Raji (cell line): ENCODE results near the gene PTPN18.
A peak's percentile ranks its signal among the peaks of the same experiment; 100 is the strongest.

ENCODE experiments used
- POLR2A ChIP-seq: IDR thresholded peaks from 2 replicates; pipeline ENCODE4 v1.6.1; 2011; ENCODE audit warnings: low read depth, low read length, control low read depth; ENCODE audit not compliant: insufficient read depth

Gene PTPN18

DNA sequence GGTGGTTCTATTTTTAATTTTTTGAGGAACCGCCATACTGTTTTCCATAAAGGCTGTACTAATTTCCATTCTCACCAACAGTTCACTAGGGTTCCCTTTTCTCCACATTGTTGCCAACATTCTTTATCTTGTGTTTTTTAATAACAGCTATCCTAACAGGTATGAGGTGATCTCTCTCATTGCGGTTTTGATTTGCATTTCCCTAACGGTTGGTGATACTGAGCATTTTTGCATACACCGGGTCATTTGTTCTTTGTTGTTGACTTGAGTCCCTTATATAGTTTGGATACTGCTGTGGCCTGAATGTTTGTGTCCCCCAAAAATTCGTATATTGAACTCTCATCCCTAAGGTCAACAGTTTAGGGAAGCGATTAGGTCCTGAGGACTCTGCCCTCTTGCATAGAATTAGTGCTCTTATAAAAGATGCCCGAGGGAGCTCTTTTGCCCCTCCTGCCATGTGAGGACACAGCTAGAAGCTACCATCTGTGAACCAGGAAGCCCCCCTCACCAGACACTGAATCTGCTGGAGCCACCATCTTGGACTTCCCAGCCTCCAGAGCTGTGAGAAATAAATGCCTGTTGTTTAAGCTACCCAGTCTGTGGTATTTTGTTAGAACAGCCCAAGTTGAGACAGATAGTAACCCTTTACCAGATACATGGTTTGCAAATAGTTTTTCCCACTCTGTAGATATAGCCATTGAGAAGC, 8.5 kb upstream of the PTPN18 start:
- TF ChIP-seq POLR2A = no peak

GRCh38 chr2:130349174-130349573, 6.7 kb upstream of the PTPN18 start:
- TF ChIP-seq POLR2A = no peak

DNA sequence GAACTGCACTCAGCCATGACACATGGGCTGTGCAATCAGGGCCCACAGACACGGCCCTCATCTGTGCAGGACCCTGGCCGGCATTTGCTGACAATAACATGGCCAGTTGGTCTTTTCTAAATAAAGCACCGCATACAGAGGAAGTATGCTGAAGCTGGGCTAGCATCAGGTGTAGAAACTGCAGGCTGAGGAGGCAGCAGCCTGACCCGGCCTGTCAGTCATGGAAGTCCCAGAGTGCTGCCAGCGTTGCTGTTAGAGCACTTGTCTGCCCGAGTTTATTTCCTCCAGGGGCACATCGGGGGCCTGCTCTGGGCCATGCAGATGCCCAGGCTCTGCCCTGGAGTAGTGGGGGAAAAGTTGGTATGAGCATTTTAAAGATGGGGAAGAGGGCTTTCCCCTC, 4.1 kb upstream of the PTPN18 start:
- TF ChIP-seq POLR2A = peak; percentile 25; the same call in 1 of the 2 replicates

- no peak for TF ChIP-seq POLR2A
Measured at GRCh38 chr2:130352237-130352636, 3.6 kb upstream of the PTPN18 start.

DNA sequence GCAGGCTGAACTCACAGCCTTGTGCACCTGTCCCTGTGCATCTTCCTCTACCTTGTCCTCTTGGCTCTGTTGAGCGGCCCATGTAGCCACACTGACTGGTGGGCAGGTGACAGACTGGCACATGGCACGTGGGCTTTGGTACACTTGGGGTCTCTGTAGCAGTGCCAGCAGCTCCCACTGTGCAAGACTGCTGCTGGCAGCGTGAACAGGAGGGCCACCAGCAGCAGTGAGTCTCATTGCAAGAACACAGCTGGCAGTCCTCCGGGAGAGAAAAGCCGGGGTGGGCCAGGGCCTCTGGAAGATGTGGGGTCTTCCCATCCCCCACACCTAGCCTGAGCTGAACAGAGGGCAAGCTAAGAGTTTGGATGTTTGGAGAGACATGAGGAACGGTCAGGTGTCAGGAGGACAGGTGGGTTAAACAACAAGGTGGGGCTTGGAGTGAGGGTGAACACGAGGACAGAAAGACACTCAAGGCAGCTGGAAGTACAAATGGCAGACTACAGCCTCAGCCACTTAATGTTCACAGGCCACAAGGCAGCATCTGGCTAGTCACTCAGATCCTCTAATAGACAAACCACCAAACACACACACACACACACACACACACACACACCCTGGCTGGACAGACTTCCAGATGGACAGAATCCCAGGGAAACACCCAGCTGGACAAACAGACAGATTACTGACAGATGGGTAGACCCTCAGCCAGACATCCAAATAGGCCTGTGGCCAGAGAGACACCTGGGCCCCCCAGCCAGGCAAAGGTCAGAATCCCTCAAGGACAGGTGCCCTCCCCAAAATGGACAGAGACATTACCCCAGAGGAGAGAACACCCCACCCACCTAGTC, 2.3 kb upstream of the PTPN18 start:
- no peak for TF ChIP-seq POLR2A

DNA sequence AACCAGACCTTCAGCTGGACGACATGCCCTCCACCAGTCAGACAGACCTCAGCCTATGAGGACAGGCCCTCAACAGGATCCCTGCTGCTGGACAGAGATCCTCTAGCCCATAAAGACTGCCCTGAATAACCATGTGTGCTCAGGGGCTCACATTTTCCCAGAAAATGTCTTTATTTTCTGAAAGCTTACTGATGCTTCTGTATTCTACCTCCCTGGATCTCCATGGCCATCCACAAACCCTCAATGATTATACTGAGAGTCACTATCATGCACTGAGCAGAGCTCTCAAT, 1.8 kb upstream of the PTPN18 start:
- no peak for TF ChIP-seq POLR2A

- TF ChIP-seq POLR2A = no peak
Measured at GRCh38 chr2:130355172-130355577, 681 bp upstream of the PTPN18 start.

DNA sequence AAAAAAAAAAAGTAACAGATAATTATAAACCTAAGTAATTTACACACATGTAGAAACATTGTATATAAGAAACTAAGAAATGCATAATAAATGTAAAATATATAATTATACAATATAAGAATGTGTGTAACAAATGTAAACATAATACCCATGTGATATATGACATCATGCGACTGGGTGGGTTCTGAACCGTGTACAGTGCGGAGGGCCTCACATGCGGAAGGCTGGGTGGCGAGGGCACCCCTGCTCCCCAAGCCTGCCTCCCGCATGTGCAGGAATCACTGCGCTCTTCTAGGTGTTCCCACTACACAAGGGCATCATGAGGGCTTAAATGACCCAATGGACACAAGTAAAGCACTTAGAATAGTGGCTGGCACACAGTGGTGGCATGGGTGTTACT, 2.0 kb downstream of the PTPN18 start:
- TF ChIP-seq POLR2A = no peak

DNA sequence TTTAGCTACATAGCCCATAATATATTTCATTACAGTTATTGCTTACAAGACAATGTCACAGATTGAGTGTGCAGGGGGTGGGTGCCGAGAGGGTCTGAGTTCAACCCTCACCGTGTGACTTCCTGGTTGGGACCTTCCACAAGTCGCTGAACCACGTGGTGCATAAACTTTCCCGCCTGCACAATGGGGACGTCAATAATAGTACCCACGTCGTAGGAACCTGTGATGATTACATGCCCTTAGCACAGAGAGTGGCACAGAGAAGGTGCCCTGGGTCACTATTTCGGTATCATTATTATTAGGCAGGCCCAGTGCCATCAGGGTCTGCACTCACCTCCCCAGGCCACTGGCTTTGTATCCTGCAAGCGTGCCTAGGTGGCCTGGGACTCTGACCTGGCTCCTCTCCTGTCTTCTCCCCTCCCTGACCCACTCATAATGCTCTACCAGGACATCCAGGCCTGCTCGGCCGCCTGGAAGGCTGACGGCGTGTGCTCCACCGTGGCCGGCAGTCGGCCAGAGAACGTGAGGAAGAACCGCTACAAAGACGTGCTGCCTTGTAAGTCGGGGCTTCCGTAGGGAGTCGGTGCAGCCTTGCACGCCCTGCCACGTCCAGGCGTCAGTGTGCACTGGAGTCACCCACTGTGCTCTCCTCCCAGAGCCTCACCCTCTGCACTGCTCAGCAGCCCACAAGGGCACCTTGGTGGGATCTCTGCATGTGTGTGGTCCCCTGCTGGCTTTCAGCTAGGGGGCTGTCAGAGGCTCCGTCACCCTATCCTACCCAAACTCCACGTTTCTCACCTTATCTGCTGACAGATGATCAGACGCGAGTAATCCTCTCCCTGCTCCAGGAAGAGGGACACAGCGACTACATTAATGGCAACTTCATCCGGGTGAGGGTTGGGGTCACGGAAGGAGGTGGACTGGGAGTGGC, 2.8 kb downstream of the PTPN18 start:
- TF ChIP-seq POLR2A = no peak

DNA sequence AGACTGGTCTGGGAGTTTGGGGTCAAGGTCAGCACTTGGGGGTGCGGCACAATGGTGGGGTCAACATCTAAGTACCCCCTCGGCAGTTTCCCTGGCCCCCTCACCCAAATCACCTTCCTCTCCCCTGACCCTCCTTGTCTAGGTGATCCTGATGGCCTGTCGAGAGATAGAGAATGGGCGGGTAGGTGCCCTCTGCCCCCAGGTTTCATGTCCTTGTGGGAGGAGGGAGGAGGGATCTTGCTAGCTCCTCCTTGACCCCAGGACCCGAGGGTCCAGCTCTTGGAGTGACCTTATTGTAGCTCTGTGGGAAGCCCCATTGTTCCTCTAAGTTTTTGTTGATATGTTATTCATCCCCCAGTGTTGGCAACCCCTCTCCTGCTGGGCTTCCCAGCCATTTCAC, 3.6 kb downstream of the PTPN18 start:
- TF ChIP-seq POLR2A = no peak

- no peak for TF ChIP-seq POLR2A
Measured at GRCh38 chr2:130363479-130363878, 7.6 kb downstream of the PTPN18 start.

- TF ChIP-seq POLR2A = no peak
Measured at GRCh38 chr2:130365075-130365474, 9.2 kb downstream of the PTPN18 start.

GRCh38 chr2:130365963-130366362, 10.1 kb downstream of the PTPN18 start:
- TF ChIP-seq POLR2A = no peak

DNA sequence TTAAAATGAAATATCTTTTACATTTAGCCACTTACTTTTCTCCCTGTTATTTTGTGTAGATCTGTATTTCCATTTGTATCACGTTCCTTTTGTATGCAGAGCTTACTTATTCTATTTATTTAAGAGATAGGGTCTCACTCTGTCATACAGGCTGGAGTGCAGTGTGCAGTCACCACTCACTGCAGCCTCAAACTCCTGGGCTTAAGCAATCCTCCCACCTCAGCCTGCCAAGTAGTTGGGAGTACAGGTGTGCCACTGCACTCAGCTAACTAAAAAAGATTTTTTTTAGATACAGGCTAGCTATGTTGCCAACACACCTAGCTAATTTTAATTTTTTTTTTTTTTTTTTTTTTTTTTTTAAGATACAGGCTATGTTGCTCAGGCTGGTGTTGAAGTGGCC, 10.9 kb downstream of the PTPN18 start:
- TF ChIP-seq POLR2A = no peak

GRCh38 chr2:130368786-130369185, 12.9 kb downstream of the PTPN18 start:
- 0 out of 2 replicates have a peak, but pooled peaks have one; percentile 22 for TF ChIP-seq POLR2A

GRCh38 chr2:130369311-130369964, 13.6 kb downstream of the PTPN18 start:
- TF ChIP-seq POLR2A = no peak

- no peak for TF ChIP-seq POLR2A
Measured at GRCh38 chr2:130369965-130370341, 14.1 kb downstream of the PTPN18 start.
